ENCODE data around the gene PRRG2. TPM values are rescaled to one million over a fixed set of nuclear protein-coding genes. Genes with fewer than 3 reads are reported as not detected.
A peak's percentile ranks its signal among the peaks of the same experiment; 100 is the strongest.

PRRG2 gene
- total and polyA plus RNA-seq, 2 experiments from 2014 or later, result 2.0 to 3.8 TPM

- TF ChIP-seq, protein P1, sequence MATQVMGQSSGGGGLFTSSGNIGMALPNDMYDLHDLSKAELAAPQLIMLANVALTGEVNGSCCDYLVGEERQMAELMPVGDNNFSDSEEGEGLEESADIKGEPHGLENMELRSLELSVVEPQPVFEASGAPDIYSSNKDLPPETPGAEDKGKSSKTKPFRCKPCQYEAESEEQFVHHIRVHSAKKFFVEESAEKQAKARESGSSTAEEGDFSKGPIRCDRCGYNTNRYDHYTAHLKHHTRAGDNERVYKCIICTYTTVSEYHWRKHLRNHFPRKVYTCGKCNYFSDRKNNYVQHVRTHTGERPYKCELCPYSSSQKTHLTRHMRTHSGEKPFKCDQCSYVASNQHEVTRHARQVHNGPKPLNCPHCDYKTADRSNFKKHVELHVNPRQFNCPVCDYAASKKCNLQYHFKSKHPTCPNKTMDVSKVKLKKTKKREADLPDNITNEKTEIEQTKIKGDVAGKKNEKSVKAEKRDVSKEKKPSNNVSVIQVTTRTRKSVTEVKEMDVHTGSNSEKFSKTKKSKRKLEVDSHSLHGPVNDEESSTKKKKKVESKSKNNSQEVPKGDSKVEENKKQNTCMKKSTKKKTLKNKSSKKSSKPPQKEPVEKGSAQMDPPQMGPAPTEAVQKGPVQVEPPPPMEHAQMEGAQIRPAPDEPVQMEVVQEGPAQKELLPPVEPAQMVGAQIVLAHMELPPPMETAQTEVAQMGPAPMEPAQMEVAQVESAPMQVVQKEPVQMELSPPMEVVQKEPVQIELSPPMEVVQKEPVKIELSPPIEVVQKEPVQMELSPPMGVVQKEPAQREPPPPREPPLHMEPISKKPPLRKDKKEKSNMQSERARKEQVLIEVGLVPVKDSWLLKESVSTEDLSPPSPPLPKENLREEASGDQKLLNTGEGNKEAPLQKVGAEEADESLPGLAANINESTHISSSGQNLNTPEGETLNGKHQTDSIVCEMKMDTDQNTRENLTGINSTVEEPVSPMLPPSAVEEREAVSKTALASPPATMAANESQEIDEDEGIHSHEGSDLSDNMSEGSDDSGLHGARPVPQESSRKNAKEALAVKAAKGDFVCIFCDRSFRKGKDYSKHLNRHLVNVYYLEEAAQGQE (IDR thresholded peaks at IDR 0.05; ENCODE audit: unreplicated experiment), result no peak
- TF ChIP-seq EZH2 (IDR thresholded peaks at IDR 0.05; ENCODE audit: low read depth, unreplicated experiment), result no peak
These were observed 12.4 kb downstream of the PRRG2 start (continued) for GRCh38 chr19:49593233-49594113.

DNA sequence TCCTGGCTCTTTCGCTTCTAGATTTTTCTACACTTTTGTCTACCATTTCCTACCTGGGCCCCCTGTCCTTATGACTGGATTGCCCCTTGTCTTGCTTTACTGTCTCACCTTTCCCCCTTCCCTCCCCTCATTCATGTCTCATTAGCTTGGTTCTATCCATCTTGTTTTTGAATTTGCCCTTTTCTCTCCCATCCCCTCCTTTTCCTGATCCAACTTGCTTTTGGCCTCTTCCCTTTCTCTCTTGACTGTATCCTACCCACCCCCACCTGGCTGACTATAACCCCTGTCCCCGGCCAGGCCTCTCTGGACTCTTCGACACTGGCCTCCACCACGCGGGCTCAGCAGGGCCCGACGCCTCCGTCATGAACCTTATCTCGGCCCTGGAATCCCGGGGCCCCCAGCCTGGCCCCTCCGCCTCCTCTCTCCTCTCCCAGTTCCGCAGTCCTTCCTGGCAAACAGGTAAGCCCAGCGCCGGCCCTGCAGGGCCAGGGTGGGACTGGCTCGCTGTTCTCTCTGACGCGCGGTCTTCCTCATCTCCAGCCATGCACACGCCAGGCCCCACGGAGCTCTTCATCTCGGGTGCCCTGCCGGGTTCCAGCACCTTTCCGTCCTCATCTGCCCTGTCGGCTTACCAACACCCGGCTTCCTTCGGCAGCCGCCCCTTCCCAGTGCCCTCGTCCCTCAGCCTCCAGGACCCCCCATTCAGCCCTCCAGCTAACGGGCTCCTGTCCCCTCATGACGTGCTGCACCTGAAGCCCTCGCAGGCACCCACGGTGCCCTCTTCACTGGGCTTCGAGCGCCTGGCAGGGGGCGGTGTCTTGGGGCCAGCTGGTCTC is 13.3 kb downstream of the PRRG2 start:
- no peaks in the 10 kb centered on the region; the same call in 2 of the 3 replicates for H3K9me3 Mint-ChIP-seq
- H3K4me3 Mint-ChIP-seq, result peak overlapping the region; percentile 90
- Histone ChIP-seq H3K79me2 (replicated peaks; ENCODE audit: insufficient read depth) (peaks cover 57% of the 10 kb centered on the region), H3K27me3 (ENCODE audit: insufficient read depth) (no peaks in the 10 kb centered on the region), H2AFZ (no peak overlapping the region), H4K20me1 (replicated peaks; ENCODE audit: insufficient read depth) (peaks cover 7% of the 10 kb centered on the region), H3K4me2 (peak overlapping the region; percentile 8; the same call in 1 of the 2 replicates), H3K36me3 (ENCODE audit: insufficient read depth) (peaks cover 13% of the 10 kb centered on the region), H3K27ac (ENCODE audit: low read depth) (peak overlapping the region; percentile 7; the same call in 1 of the 2 replicates), H3K4me3 (no peak overlapping the region; the same call in 1 of the 2 replicates), H3K9me2 (ENCODE audit: insufficient read depth) (no peaks in the 10 kb centered on the region), H3F3A (replicated peaks; ENCODE audit: low read depth) (peaks cover 29% of the 10 kb centered on the region), H3K4me1 (ENCODE audit: insufficient read depth) (peaks cover 8% of the 10 kb centered on the region)
- TF ChIP-seq, protein P2, sequence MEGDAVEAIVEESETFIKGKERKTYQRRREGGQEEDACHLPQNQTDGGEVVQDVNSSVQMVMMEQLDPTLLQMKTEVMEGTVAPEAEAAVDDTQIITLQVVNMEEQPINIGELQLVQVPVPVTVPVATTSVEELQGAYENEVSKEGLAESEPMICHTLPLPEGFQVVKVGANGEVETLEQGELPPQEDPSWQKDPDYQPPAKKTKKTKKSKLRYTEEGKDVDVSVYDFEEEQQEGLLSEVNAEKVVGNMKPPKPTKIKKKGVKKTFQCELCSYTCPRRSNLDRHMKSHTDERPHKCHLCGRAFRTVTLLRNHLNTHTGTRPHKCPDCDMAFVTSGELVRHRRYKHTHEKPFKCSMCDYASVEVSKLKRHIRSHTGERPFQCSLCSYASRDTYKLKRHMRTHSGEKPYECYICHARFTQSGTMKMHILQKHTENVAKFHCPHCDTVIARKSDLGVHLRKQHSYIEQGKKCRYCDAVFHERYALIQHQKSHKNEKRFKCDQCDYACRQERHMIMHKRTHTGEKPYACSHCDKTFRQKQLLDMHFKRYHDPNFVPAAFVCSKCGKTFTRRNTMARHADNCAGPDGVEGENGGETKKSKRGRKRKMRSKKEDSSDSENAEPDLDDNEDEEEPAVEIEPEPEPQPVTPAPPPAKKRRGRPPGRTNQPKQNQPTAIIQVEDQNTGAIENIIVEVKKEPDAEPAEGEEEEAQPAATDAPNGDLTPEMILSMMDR (conservative IDR thresholded peaks at IDR 0.05; ENCODE audit: low read depth in 2 of 2), result no peak
- TF ChIP-seq NANOG (IDR thresholded peaks at IDR 0.05; ENCODE audit: borderline replicate concordance) (no peak), EZH2phosphoT487 (IDR thresholded peaks at IDR 0.05; ENCODE audit: unreplicated experiment) (no peak), POLR2AphosphoS5 (IDR thresholded peaks at IDR 0.05; ENCODE audit: low read depth) (no peak), EZH2 (IDR thresholded peaks at IDR 0.05; ENCODE audit: low read depth, unreplicated experiment) (no peak), ETS1 (IDR thresholded peaks at IDR 0.05) (no peak)
- TF ChIP-seq, protein P1 (IDR thresholded peaks at IDR 0.05; ENCODE audit: unreplicated experiment), result no peak
- no peak for ATAC-seq
- H3K36me3 Mint-ChIP-seq (ENCODE audit: low read depth), result peaks cover 45% of the 10 kb centered on the region
- peak overlapping the region; percentile 93 for H3K27ac Mint-ChIP-seq
- no peak for DNase-seq (ENCODE audit: low spot score)
- peaks cover 26% of the 10 kb centered on the region for H3K27me3 Mint-ChIP-seq (ENCODE audit: insufficient read depth, low read depth, poor library complexity)
- H3K4me1 Mint-ChIP-seq, result peaks cover 12% of the 10 kb centered on the region
